Measurements from ENCODE around the gene CXCL16.

CXCL16 gene

GRCh38 chr17:4741544-4741943, 1.8 kb upstream of the CXCL16 start:
- H3K27me3 ChIP-seq: peaks cover 64% of the 10 kb centered on the region
- H3K9ac ChIP-seq: no peak overlapping the region
- H3K4me1 ChIP-seq: peaks cover 59% of the 10 kb centered on the region
- no peak for TF ChIP-seq Cebpa-rat (IDR thresholded peaks at IDR 0.05)
- H3K4me3 ChIP-seq: no peak overlapping the region
- no peak overlapping the region for H3K27ac ChIP-seq
- peaks cover 28% of the 10 kb centered on the region for H4K20me1 ChIP-seq
- no peak overlapping the region for H3K4me2 ChIP-seq
- H3K9me3 ChIP-seq: no peaks in the 10 kb centered on the region
- no peaks in the 10 kb centered on the region for H3K36me3 ChIP-seq

- no peak for TF ChIP-seq Cebpa-rat (IDR thresholded peaks at IDR 0.05)
- Histone ChIP-seq H3K9me3 (no peaks in the 10 kb centered on the region), H3K27me3 (peaks cover 74% of the 10 kb centered on the region), H3K4me1 (peaks cover 60% of the 10 kb centered on the region), H3K4me3 (no peak overlapping the region), H3K36me3 (no peaks in the 10 kb centered on the region), H4K20me1 (peaks cover 28% of the 10 kb centered on the region), H3K4me2 (no peak overlapping the region), H3K27ac (no peak overlapping the region), H3K9ac (no peak overlapping the region)
Observed at GRCh38 chr17:4740584-4740983, 856 bp upstream of the CXCL16 start.

- TF ChIP-seq Cebpa-rat (IDR thresholded peaks at IDR 0.05): no peak
- H3K27ac ChIP-seq: no peak overlapping the region
- peak overlapping the region; percentile 99 for H3K4me2 ChIP-seq
- H3K27me3 ChIP-seq: peaks cover 76% of the 10 kb centered on the region
- H3K36me3 ChIP-seq: no peaks in the 10 kb centered on the region
- H3K9me3 ChIP-seq: no peaks in the 10 kb centered on the region
- peak overlapping the region; percentile 80 for H3K4me3 ChIP-seq
- H4K20me1 ChIP-seq: peaks cover 28% of the 10 kb centered on the region
- peaks cover 54% of the 10 kb centered on the region for H3K4me1 ChIP-seq
- peak overlapping the region; percentile 66; the same call in 1 of the 2 replicates for H3K9ac ChIP-seq
Observed at GRCh38 chr17:4740025-4740351, 260 bp upstream of the CXCL16 start.

GRCh38 chr17:4738136-4739121, 1.3 kb downstream of the CXCL16 start:
- H3K9me3 ChIP-seq: no peaks in the 10 kb centered on the region
- peak overlapping the region; percentile 80 for H3K4me3 ChIP-seq
- H3K9ac ChIP-seq: no peak overlapping the region
- H3K4me1 ChIP-seq: peaks cover 45% of the 10 kb centered on the region
- H3K27me3 ChIP-seq: peaks cover 76% of the 10 kb centered on the region
- TF ChIP-seq Cebpa-rat (IDR thresholded peaks at IDR 0.05): no peak
- H3K36me3 ChIP-seq: no peaks in the 10 kb centered on the region
- H3K27ac ChIP-seq: no peak overlapping the region
- peaks cover 28% of the 10 kb centered on the region for H4K20me1 ChIP-seq
- H3K4me2 ChIP-seq: peak overlapping the region; percentile 99

GRCh38 chr17:4735876-4736651, 3.7 kb downstream of the CXCL16 start:
- no peak overlapping the region for H3K27ac ChIP-seq
- H3K36me3 ChIP-seq: no peaks in the 10 kb centered on the region
- H3K4me3 ChIP-seq: no peak overlapping the region
- H4K20me1 ChIP-seq: peaks cover 28% of the 10 kb centered on the region
- no peak for TF ChIP-seq Cebpa-rat (IDR thresholded peaks at IDR 0.05)
- H3K4me2 ChIP-seq: no peak overlapping the region
- H3K9me3 ChIP-seq: no peaks in the 10 kb centered on the region
- H3K9ac ChIP-seq: no peak overlapping the region
- peaks cover 58% of the 10 kb centered on the region for H3K27me3 ChIP-seq
- H3K4me1 ChIP-seq: peaks cover 50% of the 10 kb centered on the region

GRCh38 chr17:4734857-4735475, 4.8 kb downstream of the CXCL16 start:
- Histone ChIP-seq H3K27ac (no peak overlapping the region), H3K9ac (no peak overlapping the region), H3K9me3 (no peaks in the 10 kb centered on the region), H3K4me3 (no peak overlapping the region), H3K4me1 (peaks cover 53% of the 10 kb centered on the region), H3K27me3 (peaks cover 47% of the 10 kb centered on the region), H4K20me1 (peaks cover 20% of the 10 kb centered on the region), H3K4me2 (no peak overlapping the region), H3K36me3 (no peaks in the 10 kb centered on the region)
- TF ChIP-seq Cebpa-rat (IDR thresholded peaks at IDR 0.05): no peak

GRCh38 chr17:4733073-4733531, 6.6 kb downstream of the CXCL16 start:
- Histone ChIP-seq H3K4me3 (no peak overlapping the region), H3K4me2 (peak overlapping the region; percentile 90), H3K9me3 (no peaks in the 10 kb centered on the region), H3K4me1 (peaks cover 36% of the 10 kb centered on the region), H3K27ac (no peak overlapping the region), H4K20me1 (peaks cover 1% of the 10 kb centered on the region; the same call in 1 of the 2 replicates), H3K27me3 (peaks cover 28% of the 10 kb centered on the region), H3K36me3 (no peaks in the 10 kb centered on the region), H3K9ac (no peak overlapping the region)
- no peak for TF ChIP-seq Cebpa-rat (IDR thresholded peaks at IDR 0.05)

- Histone ChIP-seq H3K27me3 (no peaks in the 10 kb centered on the region), H3K4me2 (no peak overlapping the region), H3K4me3 (no peak overlapping the region), H3K36me3 (no peaks in the 10 kb centered on the region), H3K9ac (no peak overlapping the region), H3K27ac (no peak overlapping the region), H3K4me1 (peaks cover 22% of the 10 kb centered on the region), H4K20me1 (no peaks in the 10 kb centered on the region), H3K9me3 (no peaks in the 10 kb centered on the region)
- TF ChIP-seq Cebpa-rat (IDR thresholded peaks at IDR 0.05): no peak
Observed at GRCh38 chr17:4728124-4728523, 11.6 kb downstream of the CXCL16 start.

- Histone ChIP-seq H3K27ac (no peak overlapping the region), H4K20me1 (no peaks in the 10 kb centered on the region), H3K9me3 (no peaks in the 10 kb centered on the region), H3K4me3 (no peak overlapping the region), H3K4me2 (no peak overlapping the region), H3K4me1 (peaks cover 4% of the 10 kb centered on the region), H3K36me3 (peaks cover 14% of the 10 kb centered on the region), H3K9ac (no peak overlapping the region), H3K27me3 (no peaks in the 10 kb centered on the region)
- no peak for TF ChIP-seq Cebpa-rat (IDR thresholded peaks at IDR 0.05)
Observed at GRCh38 chr17:4725646-4726310, 13.9 kb downstream of the CXCL16 start.

Measured in BLaER1 (cell line).